Loucy (cell line): Measurements from ENCODE around the gene CTRB1.

ENCODE experiments used
- H2AFZ ChIP-seq: fragments of 200-600 bp; sonication (generic); 2 replicates; pipeline ENCODE4 v1.6.0; 2016; ENCODE audit warnings: antibody characterized with exemption, mild to moderate bottlenecking, low read length, moderate library complexity
- H3F3A ChIP-seq: fragments of 200-600 bp; 2 replicates; pipeline ENCODE4 v1.6.0; 2016; ENCODE audit warnings: antibody characterized with exemption, low read depth, mild to moderate bottlenecking
- H3K27me3 ChIP-seq: fragments of 200-600 bp; sonication (generic); 2 replicates; pipeline ENCODE4 v1.6.1; 2014; ENCODE audit warnings: low read length, mild to moderate bottlenecking; ENCODE audit not compliant: insufficient read depth, poor library complexity, severe bottlenecking
- H3K36me3 ChIP-seq: fragments of 200-600 bp; sonication (generic); 2 replicates; pipeline ENCODE4 v1.6.1; 2016; ENCODE audit warnings: low read length; ENCODE audit not compliant: insufficient read depth
- H3K4me1 ChIP-seq: fragments of 200-600 bp; sonication (generic); 2 replicates; pipeline ENCODE4 v1.5.1; 2014; ENCODE audit warnings: low read length, mild to moderate bottlenecking; ENCODE audit not compliant: insufficient read depth, poor library complexity, severe bottlenecking
- H3K4me2 ChIP-seq: fragments of 200-600 bp; sonication (generic); 2 replicates; pipeline ENCODE4 v1.6.0; 2014; ENCODE audit warnings: antibody characterized with exemption, low read length, low read depth, mild to moderate bottlenecking; ENCODE audit not compliant: poor library complexity, severe bottlenecking
- H3K4me3 ChIP-seq: fragments of 200-600 bp; sonication (generic); 2 replicates; pipeline ENCODE4 v1.5.1; 2014; ENCODE audit warnings: low read length, mild to moderate bottlenecking, mixed read lengths; ENCODE audit not compliant: poor library complexity, severe bottlenecking
- H3K79me2 ChIP-seq: fragments of 200-600 bp; sonication (generic); 2 replicates; pipeline ENCODE4 v1.6.1; 2014; ENCODE audit warnings: low read length; ENCODE audit not compliant: insufficient read depth
- H3K9ac ChIP-seq: fragments of 200-600 bp; sonication (generic); 2 replicates; pipeline ENCODE4 v1.6.0; 2014; ENCODE audit warnings: mild to moderate bottlenecking, low read depth, low read length, moderate library complexity; ENCODE audit not compliant: poor library complexity, severe bottlenecking
- H3K9me2 ChIP-seq: fragments of 200-600 bp; sonication (generic); replicated peaks from 2 replicates; pipeline ENCODE4 v1.6.1; 2016; ENCODE audit warnings: low read depth, low read length, mixed read lengths
- H3K9me3 ChIP-seq: fragments of 200-600 bp; sonication (generic); 2 replicates; pipeline ENCODE4 v1.6.1; 2014; ENCODE audit warnings: mild to moderate bottlenecking, antibody characterized with exemption, low read length, low read depth; ENCODE audit not compliant: insufficient read depth
- H4K20me1 ChIP-seq: fragments of 200-600 bp; sonication (generic); 2 replicates; pipeline ENCODE4 v1.6.0; 2014; ENCODE audit warnings: antibody characterized with exemption, low read length, mild to moderate bottlenecking; ENCODE audit not compliant: insufficient read depth, poor library complexity, severe bottlenecking
- EZH2phosphoT487 ChIP-seq: fragments of 200-600 bp; IDR thresholded peaks from 2 replicates; pipeline ENCODE4 v1.6.1; 2018; ENCODE audit warnings: antibody characterized with exemption, mild to moderate bottlenecking, moderate library complexity, borderline replicate concordance
- TF ChIP-seq, protein P1 (sequence below): fragments of 200-600 bp; sonication (generic); conservative IDR thresholded peaks from 2 replicates; pipeline ENCODE4 v1.5.1; 2014; ENCODE audit warnings: mild to moderate bottlenecking, antibody characterized with exemption, low read length

The CTRB1 gene

DNA sequence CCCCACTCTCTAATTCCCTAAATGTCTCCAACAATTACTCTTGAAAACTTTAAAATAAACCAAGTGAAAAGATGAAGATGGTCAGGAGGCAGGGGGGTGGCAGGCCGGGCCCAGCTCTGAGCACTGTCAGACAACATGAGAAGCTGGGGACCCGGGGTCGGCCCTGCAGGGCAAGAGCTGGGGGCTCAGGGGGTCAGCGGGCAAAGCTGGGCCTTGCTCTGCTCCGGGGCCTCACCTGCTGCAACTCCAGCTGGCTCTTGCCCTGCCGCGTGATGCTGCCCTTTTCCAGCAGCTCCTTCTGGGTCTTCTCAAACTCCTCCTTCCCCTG is 14.8 kb downstream of the CTRB1 start:
- Histone ChIP-seq H3K9ac (no peak overlapping the region), H3K9me3 (no peaks in the 10 kb centered on the region), H3K27me3 (no peaks in the 10 kb centered on the region), H3K9me2 (no peaks in the 10 kb centered on the region), H4K20me1 (no peaks in the 10 kb centered on the region), H3K4me3 (no peak overlapping the region), H3K36me3 (no peaks in the 10 kb centered on the region), H2AFZ (peak overlapping the region; percentile 36; the same call in 1 of the 2 replicates), H3F3A (no peaks in the 10 kb centered on the region), H3K4me2 (no peak overlapping the region), H3K4me1 (no peaks in the 10 kb centered on the region), H3K79me2 (no peaks in the 10 kb centered on the region)
- no peak for TF ChIP-seq EZH2phosphoT487
- TF ChIP-seq, protein P1, sequence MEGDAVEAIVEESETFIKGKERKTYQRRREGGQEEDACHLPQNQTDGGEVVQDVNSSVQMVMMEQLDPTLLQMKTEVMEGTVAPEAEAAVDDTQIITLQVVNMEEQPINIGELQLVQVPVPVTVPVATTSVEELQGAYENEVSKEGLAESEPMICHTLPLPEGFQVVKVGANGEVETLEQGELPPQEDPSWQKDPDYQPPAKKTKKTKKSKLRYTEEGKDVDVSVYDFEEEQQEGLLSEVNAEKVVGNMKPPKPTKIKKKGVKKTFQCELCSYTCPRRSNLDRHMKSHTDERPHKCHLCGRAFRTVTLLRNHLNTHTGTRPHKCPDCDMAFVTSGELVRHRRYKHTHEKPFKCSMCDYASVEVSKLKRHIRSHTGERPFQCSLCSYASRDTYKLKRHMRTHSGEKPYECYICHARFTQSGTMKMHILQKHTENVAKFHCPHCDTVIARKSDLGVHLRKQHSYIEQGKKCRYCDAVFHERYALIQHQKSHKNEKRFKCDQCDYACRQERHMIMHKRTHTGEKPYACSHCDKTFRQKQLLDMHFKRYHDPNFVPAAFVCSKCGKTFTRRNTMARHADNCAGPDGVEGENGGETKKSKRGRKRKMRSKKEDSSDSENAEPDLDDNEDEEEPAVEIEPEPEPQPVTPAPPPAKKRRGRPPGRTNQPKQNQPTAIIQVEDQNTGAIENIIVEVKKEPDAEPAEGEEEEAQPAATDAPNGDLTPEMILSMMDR: no peak

DNA sequence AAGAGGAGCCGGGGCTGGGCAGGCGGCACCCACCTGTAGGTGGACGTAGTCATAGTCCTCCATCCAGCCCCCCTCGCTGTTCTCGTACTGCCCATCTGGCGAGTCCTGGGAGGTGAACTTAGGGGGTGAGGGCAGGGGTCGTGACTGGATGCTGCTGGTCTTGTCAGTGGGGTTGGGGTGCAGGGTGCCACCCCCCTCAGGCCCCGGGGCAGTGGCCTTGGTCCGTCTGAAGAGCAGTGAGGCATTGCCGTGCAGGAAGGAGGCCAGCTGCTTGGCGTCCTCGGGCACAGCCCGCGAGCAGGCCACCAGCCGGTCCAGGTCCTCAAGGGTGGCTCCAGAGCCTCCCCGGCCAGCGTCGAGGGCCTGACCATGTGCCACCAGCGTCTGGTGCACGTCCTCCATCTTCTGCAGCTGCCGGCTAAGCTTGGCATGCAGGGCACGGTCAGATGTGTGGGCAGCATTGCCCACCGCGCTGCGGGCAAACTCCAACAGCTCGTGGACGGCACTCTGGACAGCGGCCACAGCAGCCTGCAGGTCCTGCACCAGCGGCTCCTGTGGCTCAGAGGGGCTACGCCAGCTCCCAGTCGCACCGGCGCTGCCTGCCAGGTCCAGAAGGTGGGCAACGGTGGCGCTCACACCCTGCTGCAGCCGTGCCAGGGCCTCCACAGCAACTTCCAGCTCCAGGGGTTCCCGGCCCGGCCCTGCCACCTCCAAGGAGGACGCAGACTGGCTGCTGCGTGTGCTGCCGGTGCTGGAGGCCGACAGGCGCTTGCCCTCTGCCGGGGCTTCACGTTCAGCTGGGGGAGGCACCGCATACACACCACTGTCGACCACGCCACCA is 16.3 kb downstream of the CTRB1 start:
- H3K9me3 ChIP-seq: no peaks in the 10 kb centered on the region
- H3K4me3 ChIP-seq: no peak overlapping the region
- no peaks in the 10 kb centered on the region for H3K79me2 ChIP-seq
- no peak overlapping the region for H3K4me2 ChIP-seq
- H3K36me3 ChIP-seq: no peaks in the 10 kb centered on the region
- H3F3A ChIP-seq: no peaks in the 10 kb centered on the region
- no peak for TF ChIP-seq EZH2phosphoT487
- TF ChIP-seq, protein P1: no peak
- H2AFZ ChIP-seq: no peak overlapping the region
- no peaks in the 10 kb centered on the region for H3K9me2 ChIP-seq
- H3K27me3 ChIP-seq: no peaks in the 10 kb centered on the region
- no peak overlapping the region for H3K9ac ChIP-seq
- no peaks in the 10 kb centered on the region for H3K4me1 ChIP-seq
- no peaks in the 10 kb centered on the region for H4K20me1 ChIP-seq

DNA sequence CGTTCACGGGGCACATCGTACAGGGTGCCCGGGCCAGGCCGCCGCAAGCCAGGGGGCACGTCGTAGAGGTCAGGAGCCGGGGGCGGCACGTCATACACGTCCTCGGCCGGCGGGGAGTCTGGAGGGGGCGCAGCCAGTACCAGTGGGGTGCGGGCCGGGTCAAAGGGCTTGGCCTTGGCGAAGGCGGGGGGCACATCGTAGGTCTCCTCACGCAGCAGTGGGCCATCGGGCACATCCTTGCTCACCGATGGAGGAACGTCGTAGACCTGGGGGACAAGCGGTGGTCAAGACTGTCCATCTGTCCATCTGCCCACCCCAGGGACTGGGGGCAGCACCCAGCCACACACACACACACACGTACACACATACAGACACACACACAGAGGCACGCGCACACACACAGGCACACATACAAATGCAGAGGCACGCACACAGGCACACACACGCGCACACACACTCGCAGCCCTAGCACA is 17.0 kb downstream of the CTRB1 start:
- Histone ChIP-seq H3K9me2 (no peaks in the 10 kb centered on the region), H3K9me3 (no peaks in the 10 kb centered on the region), H3K4me2 (no peak overlapping the region), H3K9ac (no peak overlapping the region), H3K4me3 (no peak overlapping the region), H4K20me1 (no peaks in the 10 kb centered on the region), H3K79me2 (no peaks in the 10 kb centered on the region), H3K36me3 (no peaks in the 10 kb centered on the region), H3K27me3 (no peaks in the 10 kb centered on the region), H2AFZ (no peak overlapping the region), H3F3A (no peaks in the 10 kb centered on the region), H3K4me1 (no peaks in the 10 kb centered on the region)
- no peak for TF ChIP-seq EZH2phosphoT487
- TF ChIP-seq, protein P1: no peak
